Measurements from ENCODE around the gene CPXM1.
"Not testable (repeated sequence)": the region's sequence is repeated elsewhere in the genome, so short reads cannot be mapped to it uniquely, and the experiment has no call there.

The CPXM1 gene
- total RNA-seq: 0 to 0.21 (median 0) reads per million in 3 experiments

DNA sequence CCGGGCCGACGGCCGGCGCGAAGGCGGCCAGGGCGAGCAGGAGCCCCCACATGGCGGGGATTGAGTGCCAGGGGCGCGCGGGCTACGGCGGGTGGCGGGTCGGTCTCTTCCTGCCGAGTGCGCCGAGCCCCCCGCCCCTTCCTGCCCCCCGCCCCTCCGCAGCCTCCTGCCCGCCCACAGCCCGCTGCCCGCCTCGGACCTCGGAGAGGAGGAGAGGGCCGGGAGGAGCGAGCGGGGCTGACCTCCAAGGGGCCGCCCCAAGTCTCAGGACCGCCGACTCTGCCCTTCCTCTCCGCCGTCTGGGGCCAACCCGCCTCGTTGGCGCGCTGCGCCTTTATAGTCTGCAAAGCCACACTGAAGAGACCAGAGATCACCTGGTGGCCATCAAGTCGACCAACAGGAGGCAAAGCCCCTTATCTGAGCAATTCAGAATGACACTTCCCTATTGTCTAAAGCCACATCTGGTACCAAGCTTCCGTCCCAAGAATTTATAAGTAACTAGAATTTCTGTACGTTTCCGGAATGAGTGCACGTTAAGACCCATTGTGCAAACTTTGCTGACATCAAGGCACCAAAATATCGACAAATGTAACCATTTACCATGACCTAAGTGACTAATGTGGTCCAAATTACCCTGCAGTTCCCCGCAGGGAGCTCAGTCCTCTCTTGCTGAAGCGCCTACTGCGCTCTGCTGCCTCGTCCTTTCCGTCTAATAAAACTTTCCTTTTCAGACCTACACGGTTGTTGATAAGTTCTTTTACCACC lies at the start of gene CPXM1:
CPXM1 (minus strand) TSS at position 107 of the 765 bp plus-strand sequence; CDS start at position 52, 55 bp downstream.
- no peak for DNase-seq

DNA sequence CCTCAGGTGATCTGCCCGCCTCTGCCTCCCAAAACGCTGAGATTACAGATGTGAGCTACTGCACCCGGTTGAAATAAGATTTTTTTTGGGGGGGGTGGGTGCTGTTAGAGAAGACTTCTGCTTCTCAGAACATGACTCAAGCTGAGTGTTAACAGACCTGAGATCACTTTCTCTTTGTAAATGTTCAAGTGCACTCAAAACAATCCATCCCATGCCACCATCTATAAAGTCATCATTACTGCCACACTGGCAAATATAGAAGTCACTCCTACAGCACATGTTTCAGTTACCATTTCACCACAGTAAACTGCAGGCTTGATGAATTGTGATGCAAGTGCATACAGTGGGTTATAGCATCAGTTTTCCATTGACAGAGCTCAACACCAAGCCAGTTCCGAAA lies 49.1 kb upstream of the CPXM1 start:
- no peak for DNase-seq

DNA sequence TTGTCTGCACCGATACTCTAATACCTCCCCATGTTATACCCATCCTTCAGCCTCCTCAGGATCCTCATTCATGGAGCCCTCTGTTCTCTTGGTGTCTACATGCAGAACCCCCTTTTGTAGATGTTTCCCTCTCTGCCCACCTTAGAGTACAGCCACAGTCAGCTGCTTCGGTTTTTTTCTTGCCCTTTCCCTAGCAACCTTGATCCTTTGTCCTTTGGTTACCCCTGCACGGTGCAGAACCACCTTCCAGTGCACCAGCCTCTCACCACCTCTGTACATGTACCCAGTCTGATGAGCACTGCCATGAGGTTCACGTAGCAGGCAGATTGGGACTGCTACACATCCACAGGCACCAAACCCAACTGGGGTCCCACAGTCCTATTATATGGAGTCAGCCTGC lies 47.4 kb upstream of the CPXM1 start:
- no peak for DNase-seq

DNA sequence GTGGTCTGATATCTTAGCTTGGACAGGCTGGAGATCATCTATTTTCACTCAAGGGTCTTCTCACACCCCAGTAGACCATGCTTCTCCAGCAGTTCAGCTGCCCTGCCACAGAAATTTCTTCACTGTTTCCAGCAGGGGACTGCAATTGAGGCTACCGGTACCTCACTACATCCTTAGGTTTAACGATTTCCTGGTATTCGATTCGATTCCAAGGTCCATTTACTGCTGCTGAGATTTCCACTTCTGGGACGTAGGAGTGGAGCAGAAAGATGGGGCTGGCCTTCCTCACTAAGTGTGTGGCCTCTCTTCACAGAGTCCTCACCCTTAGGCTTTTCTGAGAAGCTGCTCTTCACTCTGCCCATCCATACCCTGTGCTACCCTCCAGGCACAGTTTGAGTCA lies 46.3 kb upstream of the CPXM1 start:
- DNase-seq: no peak

DNA sequence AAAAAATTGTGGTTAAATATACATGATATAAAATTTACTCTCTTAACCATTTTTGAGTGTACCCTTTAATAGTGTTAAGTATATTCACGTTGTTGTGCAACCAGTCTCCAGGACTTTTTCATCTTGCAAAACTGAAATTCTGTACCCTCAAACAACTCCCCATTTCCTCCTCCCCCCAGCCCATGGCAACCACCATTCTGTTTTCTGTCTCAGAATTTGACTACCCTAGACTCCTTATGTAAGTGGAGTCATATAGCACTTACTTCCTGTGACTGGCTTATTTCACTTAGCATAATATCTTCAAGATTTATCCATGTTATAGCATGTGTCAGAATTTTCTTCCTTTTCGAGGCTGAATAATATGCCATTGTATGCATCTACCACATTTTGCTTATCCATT lies 45.2 kb upstream of the CPXM1 start:
- no peak for DNase-seq

DNA sequence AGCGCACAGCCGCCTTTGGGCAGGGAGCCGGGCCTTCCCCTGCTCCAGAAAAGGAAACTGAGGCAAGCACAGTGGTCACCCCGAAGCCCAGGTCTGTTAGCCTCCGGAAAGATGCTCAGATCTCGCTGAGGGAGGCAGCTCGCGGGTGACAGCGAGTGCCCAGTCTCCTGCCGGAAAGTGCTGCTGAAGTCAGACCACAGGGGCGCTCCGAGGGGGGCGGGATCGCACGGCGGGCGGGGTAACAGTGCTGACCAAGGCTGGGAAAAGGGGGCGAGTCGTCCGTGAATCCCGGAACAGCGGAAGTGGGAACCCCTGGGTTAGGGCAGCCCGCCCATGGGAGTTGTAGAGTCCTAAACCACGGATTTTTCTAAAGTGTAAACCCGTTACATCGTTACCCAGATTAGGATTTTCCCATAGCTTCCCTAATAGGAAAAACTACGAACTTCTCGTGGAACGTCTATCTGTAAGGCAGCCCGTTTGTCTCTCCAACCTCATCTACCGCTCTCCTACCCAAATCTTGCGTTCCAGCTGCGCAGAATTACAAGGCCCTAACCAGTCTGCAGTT lies 40.6 kb upstream of the CPXM1 start:
- DNase-seq: peak; percentile 39

DNA sequence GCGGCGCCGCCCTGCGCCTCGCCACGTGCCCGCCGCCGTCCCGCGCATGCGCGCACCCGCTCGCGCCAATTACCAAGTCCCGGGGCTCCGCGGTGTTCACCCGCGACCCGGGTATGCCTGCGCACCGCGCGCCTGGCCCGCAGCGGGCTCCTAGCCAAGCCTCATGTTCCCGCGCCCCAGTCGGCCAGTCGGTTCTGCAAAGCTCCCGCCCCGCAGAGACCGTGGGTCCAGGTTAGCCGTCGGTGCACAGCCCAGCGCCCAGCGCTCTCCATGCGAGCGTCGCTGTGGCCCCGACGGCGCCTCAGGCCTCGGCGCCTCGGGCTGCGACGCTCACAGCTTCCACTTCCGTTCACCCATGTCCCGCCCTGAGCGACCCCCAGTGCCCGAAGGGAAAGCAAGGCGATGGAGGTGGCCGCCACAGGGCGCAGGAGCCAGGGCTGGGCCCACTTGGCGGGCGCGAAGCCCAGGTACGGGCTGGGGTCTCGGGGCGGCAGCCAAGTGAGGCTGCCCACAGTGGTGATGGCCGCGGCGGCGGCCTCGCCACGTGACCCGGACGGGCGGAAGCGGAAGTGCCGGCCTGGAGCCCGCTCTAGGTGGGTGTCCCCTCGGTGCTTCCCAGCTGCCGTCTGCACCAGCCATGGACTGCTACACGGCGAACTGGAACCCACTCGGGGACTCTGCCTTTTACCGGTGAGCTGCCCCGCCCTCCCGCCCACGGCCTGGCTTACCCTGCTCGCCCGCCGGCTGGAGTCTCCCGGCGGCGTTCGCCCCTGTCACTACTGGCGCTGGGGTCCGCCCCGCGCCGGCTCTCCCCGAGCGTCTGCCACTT lies 39.9 kb upstream of the CPXM1 start, which contains the start of the genes PCED1A and VPS16:
PCED1A (minus strand) TSS at position 518 of the 829 bp plus-strand sequence. CDS start 743 bp downstream, outside the sequence.
VPS16 (plus strand) TSS at position 608 of the 829 bp plus-strand sequence; CDS start at position 638, 30 bp downstream.
- DNase-seq: peak; percentile 86

DNA sequence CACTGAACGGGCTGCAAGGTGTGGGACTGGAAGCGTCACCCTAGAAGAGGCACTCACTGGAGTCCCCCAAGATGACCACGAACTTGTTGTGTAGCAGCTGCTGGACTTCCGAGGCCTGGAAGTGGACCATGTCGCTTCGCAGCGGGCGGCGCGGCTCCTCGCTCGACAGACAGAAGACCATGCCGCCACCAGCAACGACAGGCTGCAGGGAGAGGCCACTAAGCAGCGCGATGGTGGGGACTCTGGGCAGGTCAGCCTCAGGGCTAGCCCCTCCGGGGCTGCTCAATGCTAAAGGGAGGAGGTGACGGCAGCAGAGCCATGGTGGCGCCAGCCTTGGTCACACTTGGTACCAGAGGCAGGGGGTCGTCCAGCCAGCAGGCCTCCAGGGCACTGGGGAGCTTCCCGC lies 39.3 kb upstream of the CPXM1 start:
- no peak for DNase-seq

DNA sequence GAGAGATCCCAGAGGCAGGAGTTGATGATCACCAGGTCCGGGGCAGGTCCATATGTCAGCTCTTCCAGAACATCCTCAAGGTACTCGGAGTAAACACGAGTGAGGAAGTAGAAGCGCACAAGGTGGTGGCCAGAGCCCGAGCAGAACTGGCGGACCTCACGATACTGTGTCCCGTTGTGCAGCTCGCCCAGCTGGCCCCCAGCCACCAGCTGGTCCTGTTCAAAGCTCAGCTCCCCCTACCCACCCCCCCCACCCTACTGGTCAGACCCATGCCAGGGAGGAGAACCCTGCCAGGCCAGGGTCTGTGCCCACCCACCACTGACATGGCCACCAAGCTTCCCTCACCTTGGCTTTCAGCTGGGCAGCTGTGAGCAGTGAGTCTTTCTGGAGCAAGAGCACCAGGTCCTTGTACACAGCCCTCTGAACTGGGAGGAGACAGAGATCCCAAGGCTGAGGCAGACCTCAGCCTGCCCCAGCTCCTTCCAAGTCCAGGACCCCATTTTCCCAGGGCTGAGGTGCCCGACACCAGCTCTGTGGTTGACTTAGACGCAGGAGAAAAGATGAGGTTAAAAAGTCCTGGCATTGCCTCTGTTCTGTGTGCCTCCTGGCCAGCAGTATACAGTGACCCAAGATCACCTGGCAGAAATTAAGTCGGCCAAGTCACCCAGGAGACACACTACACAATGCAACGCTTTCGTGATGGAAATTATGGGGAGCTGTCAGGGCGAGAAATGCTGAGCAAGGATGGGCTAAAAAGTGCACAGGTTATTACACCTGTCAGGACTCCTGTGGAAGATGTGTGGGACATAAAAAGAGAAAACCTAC lies 38.6 kb upstream of the CPXM1 start:
- DNase-seq: no peak

DNA sequence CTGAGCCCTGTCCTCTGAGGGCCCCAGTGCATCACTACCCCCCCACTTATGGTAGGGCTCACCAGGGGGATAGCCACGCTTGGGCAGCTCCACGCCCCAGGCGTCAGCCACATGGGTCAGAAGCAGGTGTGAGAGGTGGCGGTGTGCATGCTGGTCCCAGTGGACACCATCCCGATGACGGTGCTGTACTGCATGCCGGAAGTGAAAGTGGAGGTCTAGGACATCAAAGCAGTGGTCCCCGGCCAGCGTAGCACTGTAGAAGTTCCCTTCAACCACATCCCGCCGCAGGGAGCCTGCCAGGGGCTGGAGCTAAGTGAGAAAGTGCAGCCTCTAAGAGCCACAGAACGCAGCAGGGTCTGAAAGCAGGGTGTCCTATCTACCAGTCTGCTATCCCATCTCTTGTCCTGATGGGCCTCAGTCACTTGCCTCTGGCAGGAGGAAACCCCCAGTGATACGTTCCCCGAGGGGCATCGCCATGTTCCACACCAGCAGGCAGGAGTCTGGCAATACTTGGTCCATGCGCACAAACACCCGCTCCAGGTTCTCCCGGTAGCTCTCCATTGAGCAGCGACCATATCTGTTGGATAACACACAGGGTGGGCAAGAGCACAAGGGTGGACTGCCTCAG lies 37.9 kb upstream of the CPXM1 start:
- DNase-seq: no peak

DNA sequence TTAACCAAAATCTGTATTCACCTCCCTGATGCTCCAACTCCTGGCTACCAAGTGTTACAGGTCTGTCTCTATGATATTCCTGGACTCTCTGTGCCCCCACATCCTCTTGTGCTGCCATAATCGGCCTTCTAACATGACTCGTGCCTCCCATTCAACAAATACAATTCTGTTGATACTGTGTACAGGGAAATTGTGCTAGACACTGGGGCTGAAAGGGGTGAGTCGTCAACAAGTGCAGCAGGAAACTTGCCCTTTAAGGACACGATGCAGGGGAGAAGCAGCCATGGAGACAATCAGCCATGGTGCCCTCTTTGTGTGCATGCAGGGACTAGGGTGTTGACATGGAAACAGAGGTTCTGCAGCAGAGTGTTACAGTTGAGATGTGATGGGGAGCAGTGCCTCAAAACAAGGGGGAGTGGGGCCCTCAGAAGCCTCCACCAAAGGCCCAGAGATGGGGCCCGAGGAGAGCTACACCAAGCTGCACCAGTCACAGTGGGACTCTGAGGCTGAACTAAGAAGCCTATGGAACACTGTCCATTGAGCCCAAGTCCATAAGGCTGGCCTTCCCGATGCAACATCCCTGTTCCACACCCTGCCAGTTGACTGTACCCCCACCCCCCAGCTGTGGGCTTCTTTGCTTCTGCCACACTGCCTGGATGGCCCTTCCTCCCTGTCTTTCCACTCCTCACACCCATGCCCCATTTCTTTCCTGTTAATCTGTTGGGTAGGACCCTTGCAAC lies 37.0 kb upstream of the CPXM1 start:
- no peak for DNase-seq

DNA sequence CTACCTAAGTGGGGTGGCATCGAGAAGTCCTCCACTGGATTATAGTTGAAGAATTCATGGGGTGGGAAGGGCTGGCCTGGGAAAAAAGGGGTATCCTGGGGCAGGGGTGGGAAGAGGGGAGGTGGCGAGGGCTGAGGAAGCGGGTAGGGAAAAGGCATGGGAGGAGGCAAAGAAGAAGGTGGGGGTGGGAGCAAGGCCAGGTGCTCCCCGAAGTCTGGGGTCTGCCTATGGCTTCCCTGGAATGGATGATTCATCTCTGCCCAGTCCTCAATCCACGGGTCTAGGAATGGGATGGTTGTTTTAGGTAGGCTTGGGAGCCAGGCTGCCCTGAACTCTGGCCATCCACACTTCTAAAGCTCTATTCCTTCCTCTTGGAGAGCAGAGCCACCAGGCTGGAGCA lies 35.6 kb upstream of the CPXM1 start:
- no peak for DNase-seq

DNA sequence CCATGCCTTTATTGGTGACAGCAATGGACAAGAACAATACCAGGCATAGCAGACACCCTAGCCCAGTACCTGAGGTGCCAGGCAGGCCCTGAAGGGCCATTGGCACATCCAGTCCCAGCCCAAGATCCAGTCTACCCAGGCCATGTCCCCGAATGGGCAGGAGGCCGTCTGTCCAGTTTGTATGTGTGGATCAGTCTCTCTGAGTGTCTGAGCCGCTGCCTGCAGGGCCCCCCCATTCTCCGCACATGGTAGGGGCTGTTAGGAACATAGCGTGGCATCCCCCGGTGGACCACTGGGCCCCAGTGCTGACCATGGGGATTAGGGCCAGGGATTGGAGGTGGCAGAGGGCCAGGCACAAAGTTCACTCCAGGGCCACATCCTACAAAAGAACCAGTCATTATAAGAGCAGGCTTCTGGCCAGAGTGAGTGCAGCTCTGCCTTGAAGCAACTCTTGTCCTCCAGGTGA lies 34.9 kb upstream of the CPXM1 start:
- no peak for DNase-seq

DNA sequence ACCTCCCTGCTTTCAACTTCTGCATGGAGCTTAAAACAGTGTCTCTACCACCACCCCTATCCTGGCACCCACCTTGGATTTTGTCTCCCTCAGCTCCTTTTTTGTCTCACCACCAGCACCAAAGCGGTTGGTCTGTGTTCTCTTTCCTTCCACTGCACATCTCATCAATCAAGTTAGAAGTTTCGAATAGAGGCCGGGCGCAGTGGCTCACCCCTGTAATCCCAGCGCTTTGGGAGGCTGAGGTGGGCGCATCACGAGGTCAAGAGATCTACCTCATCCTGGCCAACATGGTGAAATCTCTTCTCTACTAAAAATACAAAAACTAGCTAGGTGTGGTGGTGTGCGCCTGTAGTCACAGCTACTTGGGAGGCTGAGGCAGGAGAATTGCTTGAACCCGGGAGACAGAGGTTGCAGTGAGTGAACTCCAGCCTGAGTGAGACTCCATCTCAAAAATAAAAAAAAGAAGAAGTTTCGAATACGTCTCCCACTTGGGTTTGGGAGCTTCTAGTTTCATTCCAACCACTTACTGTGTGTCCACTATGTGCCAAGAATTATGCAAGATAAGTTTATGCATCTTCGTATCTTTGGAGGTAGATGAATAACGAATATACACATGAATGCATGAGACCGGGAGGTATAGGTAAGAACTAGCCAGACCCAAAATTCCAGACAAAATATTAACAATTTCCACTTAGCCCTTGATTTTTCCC lies 34.1 kb upstream of the CPXM1 start:
- DNase-seq: no peak

DNA sequence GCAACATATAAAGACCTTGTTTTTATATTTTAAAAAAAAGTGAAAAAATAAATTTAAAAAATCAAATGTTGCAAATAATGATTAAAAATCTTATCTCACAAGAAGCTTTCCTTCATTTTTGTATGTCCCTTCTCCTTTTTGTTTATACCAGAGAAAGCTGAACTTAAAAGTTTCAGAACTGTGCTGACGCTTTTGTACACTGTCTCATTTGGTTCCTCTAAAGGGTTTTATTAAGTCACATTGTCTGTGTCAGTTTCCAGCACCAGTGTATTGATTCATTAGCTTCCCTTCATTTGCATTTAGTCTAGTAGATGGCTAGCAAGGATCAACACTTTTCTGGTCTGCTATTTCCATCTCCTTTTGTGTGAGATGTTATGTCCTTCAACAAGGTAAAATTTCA lies 33.3 kb upstream of the CPXM1 start:
- no peak for DNase-seq

DNA sequence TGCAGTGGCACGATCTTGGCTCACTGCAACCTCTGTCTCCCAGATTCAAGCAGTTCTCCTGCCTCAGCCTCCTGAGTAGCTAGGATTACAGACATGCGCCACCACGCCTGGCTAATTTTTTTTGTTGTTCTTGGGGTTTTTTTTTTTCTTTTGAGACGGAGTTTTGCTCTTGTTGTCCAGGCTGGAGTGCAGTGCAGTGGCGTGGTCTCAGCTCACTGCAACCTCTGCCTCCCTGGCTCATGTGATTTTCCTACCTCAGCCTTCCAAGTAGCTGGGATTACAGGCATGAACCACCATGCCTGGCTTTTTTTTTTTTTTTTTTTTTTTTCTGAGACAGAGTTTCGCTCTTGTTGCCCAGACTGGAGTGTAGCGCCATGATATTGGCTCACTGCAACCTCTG lies 30.8 kb upstream of the CPXM1 start:
- DNase-seq: not testable (repeated sequence)

DNA sequence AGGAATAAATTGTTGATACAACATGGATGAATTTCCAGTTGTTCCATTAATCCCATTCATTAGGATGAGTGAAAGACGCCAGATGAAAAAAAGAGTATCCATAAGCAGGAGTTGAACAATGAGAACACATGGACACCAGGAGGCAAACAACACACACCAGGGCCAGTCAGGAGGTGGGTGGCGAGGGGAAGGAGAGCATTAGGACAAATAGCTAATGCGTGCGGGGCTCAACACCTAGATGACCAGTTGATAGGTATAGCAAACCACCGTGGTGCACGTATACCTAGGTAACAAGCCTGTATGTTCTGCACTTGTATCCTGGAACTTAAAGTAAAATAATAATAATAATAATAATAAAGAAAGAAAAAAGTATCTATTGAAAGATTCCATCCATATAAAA lies 28.9 kb upstream of the CPXM1 start:
- DNase-seq: no peak

DNA sequence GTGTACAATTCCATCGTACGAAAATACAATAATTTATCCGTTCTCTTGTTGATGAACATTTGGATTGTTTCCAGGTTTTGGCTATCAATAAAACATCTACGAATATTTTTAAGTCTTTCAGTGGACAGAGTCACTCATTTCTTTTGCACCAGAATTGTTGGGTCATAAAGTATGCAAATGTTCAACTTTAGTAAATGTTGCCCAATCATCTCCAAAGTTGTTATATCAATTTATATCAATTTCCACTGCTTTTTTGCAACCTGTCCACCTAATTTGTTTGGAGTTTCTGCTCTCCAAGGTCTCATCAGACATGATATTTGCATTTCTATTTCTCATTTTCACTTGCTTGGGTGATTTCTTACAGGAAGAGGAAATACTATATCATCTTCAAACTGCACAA lies 26.2 kb upstream of the CPXM1 start:
- DNase-seq: no peak

DNA sequence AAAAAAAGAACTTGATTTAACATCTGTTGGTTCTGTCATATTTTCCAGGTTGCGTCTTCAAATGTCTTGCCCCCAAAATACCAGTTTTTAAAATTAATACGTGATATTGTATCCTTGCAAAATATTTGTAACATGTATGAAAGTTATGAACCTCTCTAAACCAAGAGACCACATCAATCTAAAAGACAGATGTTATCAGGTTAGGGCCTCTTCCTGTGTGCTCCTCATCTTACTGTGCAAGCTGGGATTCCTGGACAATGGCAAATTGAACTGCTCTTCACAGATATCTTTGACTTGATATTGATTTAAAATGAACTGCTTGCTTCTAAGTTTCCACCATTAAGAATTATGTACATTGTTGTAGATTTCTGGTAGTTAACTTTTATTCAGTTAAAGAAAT lies 25.3 kb upstream of the CPXM1 start:
- DNase-seq: peak; percentile 23

DNA sequence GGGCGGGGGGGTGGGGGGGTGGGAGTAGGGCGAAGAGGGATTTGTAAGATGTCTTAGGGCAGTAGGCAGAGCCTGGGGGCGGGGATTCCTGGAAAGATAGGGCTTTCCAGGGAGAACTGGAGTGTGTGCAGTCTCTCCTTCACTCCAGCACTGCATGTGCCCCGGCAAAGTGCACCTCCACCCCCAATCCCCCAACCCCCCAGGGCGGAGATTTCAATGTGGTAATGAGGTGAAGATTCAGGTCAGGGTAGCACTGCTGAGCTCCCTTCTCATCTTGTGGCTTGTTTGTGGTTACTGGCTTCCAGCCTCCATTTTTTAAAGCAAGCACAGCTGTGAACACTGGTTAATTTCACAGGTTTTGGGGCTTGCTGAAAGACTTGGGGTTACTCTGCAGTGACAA lies 21.6 kb upstream of the CPXM1 start:
- peak; percentile 73 for DNase-seq
